Measurements from ENCODE around the gene FAM167B. TPM values are rescaled to one million over a fixed set of nuclear protein-coding genes. Genes with fewer than 3 reads are reported as not detected.

The FAM167B gene
- total RNA-seq, 2 experiments from 2014 or later: 1.6 to 1.8 TPM

DNA sequence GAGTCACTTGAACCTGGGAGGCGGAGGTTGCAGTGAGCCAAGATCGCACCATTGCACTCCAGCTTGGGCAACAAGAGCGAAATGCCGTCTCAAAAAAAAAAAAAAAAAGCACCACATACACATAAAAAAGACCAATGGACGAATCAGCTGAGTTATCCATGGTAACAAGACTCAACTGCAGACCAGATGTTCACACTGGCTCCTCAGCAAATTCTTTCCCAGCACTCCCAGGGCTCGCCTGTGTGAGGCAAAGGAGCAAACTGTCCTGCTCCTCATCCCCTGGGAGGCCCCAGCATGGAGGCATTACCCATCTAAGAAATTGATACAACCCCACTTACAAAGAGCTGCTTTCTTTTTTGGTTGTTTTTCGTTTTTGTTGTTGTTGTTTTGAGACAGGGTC, 28.0 kb upstream of the FAM167B start:
- no peak overlapping the region for H3K4me3 ChIP-seq (ENCODE audit: low read depth, low read length, poor library complexity, severe bottlenecking)
- H3K27ac ChIP-seq (ENCODE audit: low read depth, low read length, poor library complexity, severe bottlenecking): no peak overlapping the region
- intact Hi-C loops (cut with micrococcal nuclease; ENCODE audit: unreplicated experiment): no loop called here
- BruUV-seq (replicated peaks): no TSS peak
- H3K9me2 ChIP-seq (ENCODE audit: insufficient read depth, low read length): no peaks in the 10 kb centered on the region
- ChIA-PET CTCF (ENCODE audit: unreplicated experiment) (interaction anchor here (0.8 kb wide), 1 partner anchor 30 kb away, joined by 4 read pairs; no protein-coding TSS in a partner anchor), POLR2A (interaction anchor here (1.0 to 1.1 kb wide), 2 partner anchors 32 to 97 kb away, joined by 3 read pairs; partner anchors contain the start of gene LCK)
- H3K36me3 ChIP-seq (ENCODE audit: insufficient read depth, low read length): peaks cover 6% of the 10 kb centered on the region
- peaks cover 32% of the 10 kb centered on the region for H3K4me1 ChIP-seq (ENCODE audit: insufficient read depth, low read length, poor library complexity, severe bottlenecking)
- no peaks in the 10 kb centered on the region for H4K20me1 ChIP-seq (ENCODE audit: insufficient read depth, low read length)
- TF ChIP-seq, protein P1, sequence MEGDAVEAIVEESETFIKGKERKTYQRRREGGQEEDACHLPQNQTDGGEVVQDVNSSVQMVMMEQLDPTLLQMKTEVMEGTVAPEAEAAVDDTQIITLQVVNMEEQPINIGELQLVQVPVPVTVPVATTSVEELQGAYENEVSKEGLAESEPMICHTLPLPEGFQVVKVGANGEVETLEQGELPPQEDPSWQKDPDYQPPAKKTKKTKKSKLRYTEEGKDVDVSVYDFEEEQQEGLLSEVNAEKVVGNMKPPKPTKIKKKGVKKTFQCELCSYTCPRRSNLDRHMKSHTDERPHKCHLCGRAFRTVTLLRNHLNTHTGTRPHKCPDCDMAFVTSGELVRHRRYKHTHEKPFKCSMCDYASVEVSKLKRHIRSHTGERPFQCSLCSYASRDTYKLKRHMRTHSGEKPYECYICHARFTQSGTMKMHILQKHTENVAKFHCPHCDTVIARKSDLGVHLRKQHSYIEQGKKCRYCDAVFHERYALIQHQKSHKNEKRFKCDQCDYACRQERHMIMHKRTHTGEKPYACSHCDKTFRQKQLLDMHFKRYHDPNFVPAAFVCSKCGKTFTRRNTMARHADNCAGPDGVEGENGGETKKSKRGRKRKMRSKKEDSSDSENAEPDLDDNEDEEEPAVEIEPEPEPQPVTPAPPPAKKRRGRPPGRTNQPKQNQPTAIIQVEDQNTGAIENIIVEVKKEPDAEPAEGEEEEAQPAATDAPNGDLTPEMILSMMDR (conservative IDR thresholded peaks at IDR 0.05; ENCODE audit: low read length): no peak
- TF ChIP-seq EZH2phosphoT487 (IDR thresholded peaks at IDR 0.05; ENCODE audit: borderline replicate concordance, low read depth, low read length): no peak
- DNase-seq (ENCODE audit: low spot score): no peak
- no peaks in the 10 kb centered on the region for H3K9me3 ChIP-seq (ENCODE audit: low read length)
- no peak overlapping the region for H2AFZ ChIP-seq (ENCODE audit: low read length)
- H3K4me2 ChIP-seq (ENCODE audit: low read length): no peak overlapping the region
- peaks cover 18% of the 10 kb centered on the region for H3K79me2 ChIP-seq (ENCODE audit: insufficient read depth, low read depth, low read length)

DNA sequence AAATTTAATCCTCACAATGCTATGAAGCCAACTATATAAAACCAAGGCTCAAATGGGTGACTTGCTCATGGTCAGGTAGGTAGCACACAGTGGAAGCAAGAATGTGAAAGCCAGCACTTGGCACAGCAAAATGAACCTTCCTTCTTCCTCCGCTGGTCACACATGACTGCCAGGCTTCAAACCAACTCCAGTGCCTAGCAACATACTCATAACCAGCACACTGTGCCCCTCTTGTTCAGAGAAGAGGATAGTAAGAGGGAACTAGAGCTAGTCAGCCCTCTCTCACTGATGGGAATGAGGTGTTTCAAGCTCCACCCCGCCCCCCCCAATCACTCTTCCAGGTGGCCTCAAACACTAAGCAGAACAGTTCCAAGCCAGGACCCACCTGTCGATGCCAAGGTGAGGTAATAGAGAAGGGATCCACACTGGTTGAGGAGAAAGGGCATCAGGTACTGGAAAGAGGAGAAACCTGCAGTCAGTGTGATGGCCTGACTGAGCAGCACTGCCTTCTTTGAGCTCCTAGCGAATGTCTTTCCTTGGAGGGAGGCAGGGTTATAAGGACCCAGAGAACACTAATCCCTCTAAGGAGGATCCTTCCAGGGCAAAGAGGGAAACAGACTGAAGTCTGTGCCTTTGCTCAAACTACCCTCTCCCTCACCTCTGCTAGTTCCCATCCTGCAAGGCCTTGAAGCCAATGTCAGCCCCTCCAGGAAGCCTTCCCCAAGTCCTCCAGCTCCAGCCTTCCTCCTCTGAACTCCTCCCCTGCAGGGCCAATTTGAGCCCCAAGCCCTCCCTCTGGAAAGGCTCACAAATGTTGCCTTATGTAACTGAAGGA, 26.1 kb upstream of the FAM167B start:
- H2AFZ ChIP-seq (ENCODE audit: low read length): no peak overlapping the region; the same call in 1 of the 2 replicates
- POLR2A ChIA-PET: interaction anchor here (0.6 to 0.9 kb wide), 5 partner anchors 11 to 1238 kb away, joined by 3 to 8 read pairs (median 3); partner anchors contain the start of gene HDAC1

More for the DNA sequence above, 26.1 kb upstream of the FAM167B start:
- H4K20me1 ChIP-seq (ENCODE audit: insufficient read depth, low read length): no peaks in the 10 kb centered on the region
- H3K4me3 ChIP-seq (ENCODE audit: low read depth, low read length, poor library complexity, severe bottlenecking): peak overlapping the region; percentile 96
- H3K27ac ChIP-seq (ENCODE audit: low read depth, low read length, poor library complexity, severe bottlenecking): peak overlapping the region; percentile 37
- peaks cover 25% of the 10 kb centered on the region for H3K36me3 ChIP-seq (ENCODE audit: insufficient read depth, low read length)
- no peaks in the 10 kb centered on the region for H3K9me2 ChIP-seq (ENCODE audit: insufficient read depth, low read length)
- DNase-seq (ENCODE audit: low spot score): peak; percentile 68
- peaks cover 23% of the 10 kb centered on the region for H3K79me2 ChIP-seq (ENCODE audit: insufficient read depth, low read depth, low read length)
- no peaks in the 10 kb centered on the region for H3K9me3 ChIP-seq (ENCODE audit: low read length)
- BruUV-seq (replicated peaks): no TSS peak
- peaks cover 33% of the 10 kb centered on the region for H3K4me1 ChIP-seq (ENCODE audit: insufficient read depth, low read length, poor library complexity, severe bottlenecking)
- H3K4me2 ChIP-seq (ENCODE audit: low read length): peak overlapping the region; percentile 99
- TF ChIP-seq EZH2phosphoT487 (IDR thresholded peaks at IDR 0.05; ENCODE audit: borderline replicate concordance, low read depth, low read length): no peak
- TF ChIP-seq, protein P1 (conservative IDR thresholded peaks at IDR 0.05; ENCODE audit: low read length): no peak
- intact Hi-C loops (cut with micrococcal nuclease; ENCODE audit: unreplicated experiment): no loop called here
- CTCF ChIA-PET (ENCODE audit: unreplicated experiment): interaction anchor here (1.4 kb wide), 1 partner anchor 34 kb away, joined by 3 read pairs; no protein-coding TSS in a partner anchor
